Glutamatergic neuron (in vitro differentiated cells): Measurements from ENCODE around the gene MAPRE3. TPM values are rescaled to one million over a fixed set of nuclear protein-coding genes. Genes with fewer than 3 reads are reported as not detected.

Experiments
- DNase-seq: peaks from one replicate; pipeline ENCODE4 v3.0.0; 2022
- H3K27ac Mint-ChIP-seq: one replicate; pipeline ENCODE4 v1.8.0; 2020; ENCODE audit warnings: mild to moderate bottlenecking, mixed read lengths, inconsistent platforms; ENCODE audit not compliant: unreplicated experiment
- H3K27me3 Mint-ChIP-seq: one replicate; pipeline ENCODE4 v1.8.0; 2020; ENCODE audit warnings: mild to moderate bottlenecking, moderate library complexity, mixed read lengths, inconsistent platforms; ENCODE audit not compliant: unreplicated experiment
- H3K36me3 Mint-ChIP-seq: one replicate; pipeline ENCODE4 v1.8.0; 2020; ENCODE audit warnings: mild to moderate bottlenecking, mixed read lengths, inconsistent platforms; ENCODE audit not compliant: unreplicated experiment
- H3K4me1 Mint-ChIP-seq: one replicate; pipeline ENCODE4 v1.8.0; 2020; ENCODE audit warnings: mild to moderate bottlenecking, low read depth, mixed read lengths, inconsistent platforms; ENCODE audit not compliant: unreplicated experiment
- H3K4me3 Mint-ChIP-seq: one replicate; pipeline ENCODE4 v1.8.0; 2020; ENCODE audit warnings: mild to moderate bottlenecking, mixed read lengths, inconsistent platforms; ENCODE audit not compliant: unreplicated experiment
- H3K9me3 Mint-ChIP-seq: one replicate; pipeline ENCODE4 v1.8.0; 2020; ENCODE audit warnings: mild to moderate bottlenecking, moderate library complexity, mixed read lengths, inconsistent platforms; ENCODE audit not compliant: unreplicated experiment
- total RNA-seq: library from RNA; stranded (reverse); fragmentation: NEBNext Ultra II Directional; extraction: Animal tissue kit (Norgen Biotek cat#: 25700); gene quantifications from one replicate; pipeline ENCODE4 v1.2.1, GENCODE V29; 2021; ENCODE audit not compliant: unreplicated experiment
- TF ChIP-seq, protein P1 (sequence below): fragments of 200-600 bp; sonication (generic); IDR thresholded peaks from one replicate; pipeline ENCODE4 v1.5.0; 2021; ENCODE audit not compliant: partially characterized antibody, unreplicated experiment

MAPRE3 gene
- total RNA-seq, 1 donor from 2014 or later: 49.2 TPM

DNA sequence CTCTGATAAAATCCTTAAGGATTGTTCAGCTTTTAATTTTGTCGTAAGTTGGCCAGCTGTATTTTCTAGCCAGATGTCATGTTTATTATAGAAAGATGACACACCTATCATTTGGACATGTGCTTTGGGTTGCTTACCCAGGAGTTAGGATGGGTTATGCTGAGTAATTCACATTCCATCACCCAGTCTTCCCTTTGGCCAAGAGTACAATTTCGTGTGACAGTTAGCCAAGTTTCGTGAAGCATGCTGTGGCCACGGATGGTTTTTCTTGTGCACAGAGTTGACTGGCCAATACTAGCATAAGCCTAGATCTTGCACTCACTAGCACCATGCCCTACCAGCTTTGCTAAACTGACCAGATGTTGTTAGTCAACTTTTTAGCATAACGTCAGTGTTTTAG is 5.8 kb downstream of the MAPRE3 start:
- TF ChIP-seq, protein P1, sequence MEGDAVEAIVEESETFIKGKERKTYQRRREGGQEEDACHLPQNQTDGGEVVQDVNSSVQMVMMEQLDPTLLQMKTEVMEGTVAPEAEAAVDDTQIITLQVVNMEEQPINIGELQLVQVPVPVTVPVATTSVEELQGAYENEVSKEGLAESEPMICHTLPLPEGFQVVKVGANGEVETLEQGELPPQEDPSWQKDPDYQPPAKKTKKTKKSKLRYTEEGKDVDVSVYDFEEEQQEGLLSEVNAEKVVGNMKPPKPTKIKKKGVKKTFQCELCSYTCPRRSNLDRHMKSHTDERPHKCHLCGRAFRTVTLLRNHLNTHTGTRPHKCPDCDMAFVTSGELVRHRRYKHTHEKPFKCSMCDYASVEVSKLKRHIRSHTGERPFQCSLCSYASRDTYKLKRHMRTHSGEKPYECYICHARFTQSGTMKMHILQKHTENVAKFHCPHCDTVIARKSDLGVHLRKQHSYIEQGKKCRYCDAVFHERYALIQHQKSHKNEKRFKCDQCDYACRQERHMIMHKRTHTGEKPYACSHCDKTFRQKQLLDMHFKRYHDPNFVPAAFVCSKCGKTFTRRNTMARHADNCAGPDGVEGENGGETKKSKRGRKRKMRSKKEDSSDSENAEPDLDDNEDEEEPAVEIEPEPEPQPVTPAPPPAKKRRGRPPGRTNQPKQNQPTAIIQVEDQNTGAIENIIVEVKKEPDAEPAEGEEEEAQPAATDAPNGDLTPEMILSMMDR: no peak
- H3K4me1 Mint-ChIP-seq: peaks cover 35% of the 10 kb centered on the region
- H3K27ac Mint-ChIP-seq: no peak overlapping the region
- peaks cover 4% of the 10 kb centered on the region for H3K27me3 Mint-ChIP-seq
- no peak overlapping the region for H3K4me3 Mint-ChIP-seq
- DNase-seq: no peak
- H3K36me3 Mint-ChIP-seq: no peaks in the 10 kb centered on the region
- H3K9me3 Mint-ChIP-seq: peaks cover 2% of the 10 kb centered on the region

DNA sequence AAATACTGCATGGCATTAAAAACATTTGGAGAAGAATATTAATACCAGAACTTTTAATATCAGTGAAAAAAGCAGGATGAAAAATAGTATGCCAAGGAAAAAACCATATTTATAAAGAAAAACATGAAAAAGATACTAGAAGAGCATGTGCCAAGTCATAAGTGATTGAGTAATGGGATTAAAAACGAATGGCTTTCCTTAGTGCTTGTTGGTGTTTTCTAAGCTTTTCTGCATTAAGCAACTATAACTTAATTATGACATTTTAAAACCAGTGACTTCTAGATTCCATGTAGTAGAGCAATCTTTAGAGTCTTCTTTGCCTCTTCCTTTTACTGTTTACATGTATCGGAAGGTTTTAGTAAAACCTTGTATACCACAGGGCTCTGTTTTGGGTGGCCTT is 6.6 kb downstream of the MAPRE3 start:
- Mint-ChIP-seq H3K27me3 (peaks cover 2% of the 10 kb centered on the region), H3K36me3 (no peaks in the 10 kb centered on the region), H3K4me1 (peaks cover 29% of the 10 kb centered on the region), H3K9me3 (peaks cover 2% of the 10 kb centered on the region), H3K4me3 (no peak overlapping the region), H3K27ac (no peak overlapping the region)
- DNase-seq: no peak
- TF ChIP-seq, protein P1: no peak

DNA sequence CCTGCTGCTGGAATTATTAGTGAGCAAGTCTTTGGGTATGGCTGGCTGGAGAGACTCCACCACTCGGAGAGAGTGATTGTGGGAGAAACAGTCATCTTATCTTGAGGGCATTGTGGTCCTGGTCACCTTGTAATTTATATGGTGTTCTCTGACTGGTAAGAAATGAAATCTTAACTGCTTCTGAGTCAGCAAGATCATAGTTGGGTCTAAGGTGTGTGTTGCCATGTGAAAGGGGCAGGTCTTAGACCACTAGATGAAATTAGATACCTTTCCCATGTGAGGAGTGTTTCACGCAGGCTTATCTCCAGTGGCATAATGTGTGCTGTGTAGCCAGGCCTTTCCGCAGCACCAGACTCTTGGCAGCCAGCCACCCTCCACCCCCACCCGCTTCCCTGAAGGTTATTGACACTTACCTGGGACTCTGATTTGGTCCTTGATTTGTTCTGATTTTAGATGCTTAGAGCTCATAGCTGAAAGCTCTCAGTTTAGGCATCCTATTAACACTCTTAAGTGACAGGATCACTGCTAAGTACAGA is 7.7 kb downstream of the MAPRE3 start:
- Mint-ChIP-seq H3K27ac (no peak overlapping the region), H3K4me3 (no peak overlapping the region)

DNA sequence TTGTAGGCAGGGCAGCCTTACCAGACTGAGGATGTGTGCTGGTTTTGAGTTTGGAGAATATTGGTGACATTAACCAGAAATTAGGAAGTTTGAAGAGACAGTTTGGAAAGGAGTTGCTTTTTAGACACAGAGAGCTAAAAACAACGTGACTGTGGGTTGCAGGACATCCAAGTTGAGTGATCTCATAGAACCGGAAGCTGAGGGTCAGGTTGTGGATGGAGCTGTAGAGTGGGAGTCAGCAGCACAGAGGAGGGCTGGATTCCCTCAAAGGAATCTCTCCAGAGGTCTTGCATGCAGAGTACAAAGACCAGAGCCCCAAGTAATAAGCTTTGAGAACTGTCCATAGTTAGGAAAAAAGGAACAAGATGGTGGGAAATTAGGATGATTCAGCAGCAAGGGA is 9.3 kb downstream of the MAPRE3 start:
- Mint-ChIP-seq H3K4me3 (no peak overlapping the region), H3K4me1 (peaks cover 11% of the 10 kb centered on the region), H3K27ac (no peak overlapping the region), H3K9me3 (peaks cover 2% of the 10 kb centered on the region), H3K36me3 (no peaks in the 10 kb centered on the region), H3K27me3 (peaks cover 2% of the 10 kb centered on the region)
- DNase-seq: no peak
- TF ChIP-seq, protein P1: no peak

More for the DNA sequence above, 7.7 kb downstream of the MAPRE3 start:
- Mint-ChIP-seq H3K4me1 (peaks cover 19% of the 10 kb centered on the region), H3K27me3 (peaks cover 2% of the 10 kb centered on the region), H3K36me3 (no peaks in the 10 kb centered on the region), H3K9me3 (peaks cover 2% of the 10 kb centered on the region)
- TF ChIP-seq, protein P1: no peak
- DNase-seq: no peak

DNA sequence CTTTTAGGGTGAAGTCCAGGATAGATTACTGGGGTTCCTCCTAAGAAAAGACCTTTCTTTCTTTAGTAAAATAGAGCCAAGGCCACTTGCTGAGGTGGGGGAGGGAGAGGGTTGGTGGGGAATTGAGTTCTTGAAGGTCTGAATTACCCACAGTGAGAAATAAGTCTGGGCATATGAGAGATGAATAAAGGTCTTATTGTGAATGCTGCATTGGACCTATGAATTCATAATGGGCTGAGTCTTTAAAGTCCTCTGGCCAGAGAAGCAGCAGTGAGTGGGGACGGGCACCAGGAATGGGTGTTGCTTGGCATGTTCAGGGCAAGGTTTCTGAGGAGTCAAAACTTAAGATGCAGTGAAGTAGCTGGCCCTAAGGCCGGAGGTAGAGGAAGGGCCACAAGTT is 10.5 kb downstream of the MAPRE3 start:
- Mint-ChIP-seq H3K27ac (no peak overlapping the region), H3K9me3 (peaks cover 4% of the 10 kb centered on the region), H3K4me1 (peaks cover 1% of the 10 kb centered on the region), H3K4me3 (no peak overlapping the region), H3K27me3 (peaks cover 2% of the 10 kb centered on the region), H3K36me3 (no peaks in the 10 kb centered on the region)
- no peak for DNase-seq
- TF ChIP-seq, protein P1: no peak
